HL-60/S4 (cell line): ENCODE data around the gene EHD1.

Experiments used
- in situ Hi-C: fragments of 300-500 bp; cut with MboI; formaldehyde crosslinking; loops from 2 replicates; pipeline ENCODE4 v1.14.3; 2022; ENCODE audit warnings: low sequenced_read_pairs

The EHD1 gene

DNA sequence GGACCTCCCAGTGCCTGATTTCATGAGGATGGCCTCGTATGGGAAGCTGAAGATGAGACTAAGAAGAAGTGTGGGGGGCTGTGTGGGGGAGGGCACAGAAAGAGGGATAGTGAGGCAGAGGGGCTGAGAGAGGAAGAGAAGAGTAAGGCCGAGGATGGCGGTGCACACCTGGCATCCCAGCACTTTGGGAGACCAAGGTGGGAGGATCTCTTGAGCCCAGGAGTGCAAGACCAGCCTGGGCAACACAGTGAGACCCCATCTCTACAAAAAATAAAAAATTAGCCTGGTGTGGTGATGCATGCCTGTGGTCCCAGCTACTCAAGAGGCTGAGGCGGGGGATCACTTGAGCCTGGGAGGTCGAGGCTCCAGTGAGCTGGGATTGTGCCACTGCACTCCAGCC is 13.5 kb upstream of the EHD1 start:
- in situ Hi-C loops = loop anchor here (5.0 kb wide), 1 partner anchor 45 kb away; no protein-coding TSS in a partner anchor

GRCh38 chr11:64891215-64891848 is 12.9 kb upstream of the EHD1 start:
- in situ Hi-C loops = loop anchor here (5.0 kb wide), 1 partner anchor 44 kb away; no protein-coding TSS in a partner anchor

DNA sequence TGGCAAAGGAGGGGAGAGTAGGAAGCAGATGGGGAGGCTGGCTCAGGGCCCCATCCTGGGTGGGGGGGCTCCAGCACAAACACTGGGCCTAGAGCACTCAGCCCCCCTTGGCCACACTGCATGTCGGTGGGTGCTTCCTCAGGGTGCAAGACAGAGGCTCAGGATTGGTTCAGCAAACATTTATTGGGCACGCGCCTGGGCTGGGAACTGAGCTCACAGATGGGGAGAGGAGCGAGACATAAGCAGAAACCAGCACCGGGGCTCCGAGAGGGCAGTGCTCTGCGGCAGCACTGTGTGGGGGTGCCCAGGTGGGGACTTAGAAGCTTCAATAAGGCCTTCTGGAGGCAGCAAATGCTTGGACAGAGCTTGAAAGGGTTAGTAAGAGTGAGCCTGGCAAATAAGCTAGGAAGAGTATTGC is 12.1 kb upstream of the EHD1 start:
- in situ Hi-C loops = loop anchor here (5.0 kb wide), 1 partner anchor 43 kb away; no protein-coding TSS in a partner anchor

GRCh38 chr11:64888729-64889511 is 10.5 kb upstream of the EHD1 start:
- in situ Hi-C loops = no loop called here

GRCh38 chr11:64888406-64888728 is 9.9 kb upstream of the EHD1 start:
- in situ Hi-C loops = no loop called here

DNA sequence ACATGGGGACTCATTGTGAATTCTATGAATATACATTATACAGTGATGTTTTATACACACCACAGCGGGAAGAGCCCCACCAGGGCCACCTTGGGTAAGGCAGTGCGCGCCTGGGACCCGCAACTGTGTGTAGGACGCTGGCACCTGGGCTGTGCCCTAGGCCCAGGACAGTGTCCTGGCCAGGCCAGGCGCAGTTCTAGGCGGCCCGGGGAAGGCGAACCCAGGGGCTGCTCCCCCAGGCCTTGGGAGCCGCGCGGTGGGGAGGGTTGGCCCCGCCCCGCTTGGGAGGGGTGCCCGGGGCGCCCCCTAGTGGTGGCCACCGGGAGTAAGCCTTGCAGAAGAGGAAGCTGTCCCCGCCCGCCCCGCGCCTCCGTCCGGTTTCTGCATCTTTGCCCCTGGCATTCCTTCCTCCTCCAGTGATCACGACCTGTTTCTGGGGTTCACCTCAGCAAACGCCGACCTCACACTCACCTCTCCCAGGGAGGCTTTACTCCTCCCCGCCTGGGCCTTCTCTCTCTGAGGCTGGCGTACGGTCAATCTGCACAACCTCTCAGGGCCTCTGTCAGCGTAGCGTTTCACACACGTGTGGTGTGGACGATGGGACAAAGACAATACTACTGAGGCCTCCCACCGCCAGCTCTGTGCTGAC is 9.5 kb upstream of the EHD1 start:
- in situ Hi-C loops = no loop called here

DNA sequence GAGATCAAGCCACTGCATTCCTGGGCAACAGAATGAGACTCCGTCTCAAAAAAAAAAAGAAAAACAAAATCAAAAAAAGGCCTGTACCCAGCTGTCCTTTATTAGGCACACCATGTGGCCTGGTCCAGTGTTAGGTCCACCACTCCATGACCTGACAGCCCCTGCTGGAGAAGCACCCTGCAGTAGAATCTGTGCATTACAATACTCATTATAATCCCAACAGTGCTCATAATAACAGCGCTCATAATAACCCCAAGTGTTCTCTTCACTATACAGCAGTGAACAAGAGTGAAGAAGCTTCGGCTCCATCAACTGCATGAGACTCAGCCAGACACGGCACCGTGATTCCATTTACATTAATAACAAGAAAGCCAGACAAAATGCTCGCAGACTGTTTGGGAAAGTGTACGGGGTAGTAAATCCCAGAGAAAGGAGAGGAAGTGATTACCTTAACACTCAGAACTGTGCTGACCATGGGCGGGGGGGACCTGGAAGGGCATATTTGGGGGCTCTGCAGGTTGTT is 8.9 kb upstream of the EHD1 start:
- in situ Hi-C loops = no loop called here

DNA sequence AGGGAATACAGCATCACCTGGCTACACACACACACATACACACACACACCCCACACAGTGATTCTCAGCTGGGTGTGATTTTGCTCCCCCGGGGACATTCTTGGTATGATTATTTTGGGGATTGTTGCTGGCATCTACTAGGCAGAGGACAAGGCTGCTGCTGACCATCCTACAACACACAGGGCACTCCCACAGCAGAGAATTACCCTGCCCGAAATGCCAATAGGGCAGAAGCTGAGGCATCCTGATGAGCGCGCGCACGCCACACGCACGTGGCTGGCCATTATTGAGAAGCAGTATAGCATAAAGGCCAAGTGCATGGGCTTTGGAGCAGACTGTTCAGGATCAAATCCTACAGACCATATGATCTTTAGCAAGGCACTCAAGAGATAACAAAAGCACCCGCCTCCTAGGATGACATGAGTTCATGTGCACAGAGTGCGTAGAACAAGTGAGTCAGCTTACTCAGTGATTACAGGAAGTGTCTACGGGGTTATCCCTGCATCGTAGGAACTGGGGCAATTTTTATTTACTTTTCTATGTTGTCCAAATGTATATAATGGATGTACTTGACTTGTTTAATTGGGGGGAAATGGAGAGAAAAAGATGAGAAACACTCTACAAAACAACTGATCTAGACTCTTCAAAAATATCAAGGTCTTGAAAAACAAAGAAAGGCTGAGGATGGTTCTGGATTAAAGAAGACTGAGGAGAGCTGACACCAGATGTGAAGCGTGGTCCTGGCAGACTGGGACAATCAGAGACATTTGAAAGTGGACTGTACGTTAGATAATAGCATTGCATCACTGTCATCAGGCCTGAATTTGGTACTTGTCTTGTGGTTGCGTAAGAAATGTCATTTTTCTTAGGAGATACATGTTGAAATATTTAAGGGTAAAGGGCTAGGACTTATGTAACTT is 7.2 kb upstream of the EHD1 start:
- in situ Hi-C loops = no loop called here

GRCh38 chr11:64884019-64884418 is 5.6 kb upstream of the EHD1 start:
- in situ Hi-C loops = no loop called here

DNA sequence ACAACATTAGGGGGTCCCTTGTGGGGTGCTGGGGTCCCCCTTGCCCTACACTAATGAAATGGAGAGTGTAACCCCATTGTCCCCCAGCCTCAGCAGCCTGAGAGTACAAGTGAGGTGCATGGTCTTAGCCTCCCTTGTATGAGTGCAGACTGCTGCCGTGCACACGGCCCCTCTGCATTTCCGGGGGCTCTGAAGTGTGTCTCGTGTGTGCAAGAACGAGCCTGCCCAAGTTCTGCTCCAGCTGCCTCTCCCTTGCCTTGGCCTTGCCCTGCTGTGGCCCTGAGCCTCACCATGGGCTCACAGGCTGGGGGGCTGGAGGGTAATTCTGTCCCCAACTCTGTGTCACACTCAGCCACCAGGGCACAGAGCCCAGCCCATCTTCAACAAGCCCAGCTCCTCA is 5.2 kb upstream of the EHD1 start:
- in situ Hi-C loops = no loop called here

- in situ Hi-C loops = no loop called here
These were observed 3.8 kb upstream of the EHD1 start for GRCh38 chr11:64882243-64882642.

GRCh38 chr11:64881476-64881875 is 3.1 kb upstream of the EHD1 start:
- in situ Hi-C loops = no loop called here

GRCh38 chr11:64880240-64881001 is 2.0 kb upstream of the EHD1 start:
- in situ Hi-C loops = no loop called here

GRCh38 chr11:64879244-64879900 is 951 bp upstream of the EHD1 start:
- in situ Hi-C loops = no loop called here

DNA sequence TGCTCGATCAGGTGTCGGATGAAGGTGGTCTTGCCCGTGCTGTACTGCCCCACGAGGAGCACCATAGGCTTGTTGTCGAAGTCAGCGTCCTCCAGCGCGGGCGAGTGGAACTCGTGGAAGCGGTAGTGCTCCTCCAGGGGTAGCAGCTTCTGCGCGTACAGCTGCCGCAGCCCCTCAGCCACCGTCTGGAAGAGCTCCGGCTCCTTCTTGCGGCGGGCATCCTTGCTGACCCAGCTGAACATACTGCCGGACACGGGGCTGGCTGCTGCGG is 263 bp downstream of the EHD1 start:
- in situ Hi-C loops = no loop called here

DNA sequence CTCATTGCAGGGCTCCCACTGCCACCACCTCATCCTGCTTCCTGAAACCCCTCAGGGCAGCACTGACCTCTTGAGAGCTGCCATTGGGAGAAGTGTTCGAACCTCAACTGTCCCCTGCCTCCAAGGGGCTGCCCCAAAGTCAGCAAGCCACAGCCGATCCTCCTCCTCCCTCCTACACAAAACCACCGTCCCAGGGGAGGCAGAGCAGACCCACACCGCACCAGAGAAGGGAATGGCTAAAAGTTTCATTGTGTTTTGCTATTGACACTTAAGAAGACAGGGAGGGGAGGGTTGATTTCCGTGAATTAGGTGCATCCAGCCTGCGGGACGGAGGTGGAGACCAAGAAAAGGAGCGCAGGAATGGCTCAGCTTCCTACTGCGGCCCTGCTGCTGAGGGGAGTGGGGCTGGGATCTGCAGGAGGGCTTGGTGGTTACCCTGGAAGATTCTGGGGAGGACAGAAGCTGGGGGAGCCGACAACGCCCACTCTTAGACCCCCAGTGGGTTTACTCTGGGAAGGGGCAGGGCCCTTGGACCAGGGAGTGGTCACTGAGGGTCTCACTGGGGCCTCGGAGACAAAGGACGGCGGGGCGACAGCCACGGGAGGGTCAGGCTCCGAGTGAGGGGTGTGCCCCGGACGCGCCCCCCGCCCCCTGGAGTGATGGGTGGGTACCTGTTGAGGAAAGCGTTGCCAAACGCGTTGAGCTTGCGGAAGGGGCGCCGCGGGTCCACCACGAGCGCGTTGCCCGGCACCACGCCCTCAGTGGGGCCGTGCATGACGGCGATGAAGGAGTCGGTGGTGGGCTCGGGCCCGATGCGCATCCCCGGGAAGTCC is 815 bp downstream of the EHD1 start:
- in situ Hi-C loops = no loop called here

- in situ Hi-C loops = no loop called here
These were observed 1.5 kb downstream of the EHD1 start for GRCh38 chr11:64876835-64877341.

DNA sequence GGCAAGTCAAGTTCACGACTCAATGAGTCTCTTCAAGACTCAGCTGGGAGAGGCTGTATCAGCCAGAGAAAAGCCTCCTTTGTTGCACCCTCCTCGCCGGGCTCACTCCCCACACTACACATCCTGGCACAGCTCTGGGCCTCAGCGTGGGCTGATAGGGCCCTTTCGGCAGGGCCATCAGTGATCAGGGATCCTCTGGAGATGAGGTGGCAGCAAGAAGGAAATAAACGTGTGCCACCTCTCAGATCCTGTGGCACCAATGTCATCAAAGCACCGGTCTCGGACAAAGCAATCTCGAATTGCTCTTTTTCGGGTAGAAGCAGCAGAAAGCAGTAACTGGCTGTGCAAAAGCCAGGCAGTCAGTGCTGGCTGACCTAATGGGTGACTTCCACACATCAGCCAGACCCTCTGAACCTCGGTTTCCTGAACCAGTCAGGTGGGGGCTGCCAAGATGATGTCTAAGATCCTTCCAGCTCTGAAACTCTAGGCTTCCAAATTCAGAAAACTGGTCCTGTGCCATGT is 2.1 kb downstream of the EHD1 start:
- in situ Hi-C loops = no loop called here
